ENCODE results near the gene ZBTB7B.
"Not testable (repeated sequence)": the region's sequence is repeated elsewhere in the genome, so short reads cannot be mapped to it uniquely, and the experiment has no call there.

Gene ZBTB7B

GRCh38 chr1:154988058-154988954 is 14.3 kb upstream of the ZBTB7B start:
- DNase-seq (ENCODE audit: low read depth in 2 of 2), result no peak

GRCh38 chr1:154989195-154989860 is 13.3 kb upstream of the ZBTB7B start:
- no peak for DNase-seq (ENCODE audit: low read depth in 2 of 2)

GRCh38 chr1:154990276-154990675 is 12.3 kb upstream of the ZBTB7B start:
- no peak for DNase-seq (ENCODE audit: low read depth in 2 of 2)

- no peak for DNase-seq (ENCODE audit: low read depth in 2 of 2)
Observed at GRCh38 chr1:154992721-154993571, 9.7 kb upstream of the ZBTB7B start.

GRCh38 chr1:154993572-154994268 is 8.9 kb upstream of the ZBTB7B start, which contains the start of gene LENEP:
TSS of gene LENEP (plus strand) at chr1:154993586. CDS start at chr1:154993608, 22 bp downstream.
- no peak for DNase-seq (ENCODE audit: low read depth in 2 of 2)

- no peak for DNase-seq (ENCODE audit: low read depth in 2 of 2)
Observed at GRCh38 chr1:154994269-154994587, 8.4 kb upstream of the ZBTB7B start.

GRCh38 chr1:154994591-154994990 is 8.0 kb upstream of the ZBTB7B start:
- DNase-seq (ENCODE audit: low read depth in 2 of 2), result no peak

- not testable (repeated sequence) for DNase-seq (ENCODE audit: low read depth in 2 of 2)
Observed at GRCh38 chr1:154995301-154995983, 7.2 kb upstream of the ZBTB7B start.

- DNase-seq (ENCODE audit: low read depth in 2 of 2), result no peak
Observed at GRCh38 chr1:154996966-154997701, 5.5 kb upstream of the ZBTB7B start.

GRCh38 chr1:154998201-154998780 is 4.3 kb upstream of the ZBTB7B start:
- no peak for DNase-seq (ENCODE audit: low read depth in 2 of 2)

- DNase-seq (ENCODE audit: low read depth in 2 of 2), result peak in 1 of 2 donors; percentile 56
Observed at GRCh38 chr1:154998818-154999570, 3.6 kb upstream of the ZBTB7B start.

- DNase-seq (ENCODE audit: low read depth in 2 of 2), result no peak
Observed at GRCh38 chr1:154999571-155000410, 2.8 kb upstream of the ZBTB7B start.

- no peak for DNase-seq (ENCODE audit: low read depth in 2 of 2)
Observed at GRCh38 chr1:155000411-155000725, 2.2 kb upstream of the ZBTB7B start.

GRCh38 chr1:155000726-155001424 is 1.7 kb upstream of the ZBTB7B start:
- peak; percentile 56 to 62 for DNase-seq (ENCODE audit: low read depth in 2 of 2)

- DNase-seq (ENCODE audit: low read depth in 2 of 2), result no peak
Observed at GRCh38 chr1:155001425-155001674, 1.3 kb upstream of the ZBTB7B start.

- peak; percentile 93 to 97 for DNase-seq (ENCODE audit: low read depth in 2 of 2)
Observed at GRCh38 chr1:155001675-155002463, 733 bp upstream of the ZBTB7B start.

GRCh38 chr1:155003227-155003765 is 694 bp downstream of the ZBTB7B start:
- DNase-seq (ENCODE audit: low read depth in 2 of 2), result no peak

Data from stimulated activated CD8-positive, alpha-beta memory T cell treated with anti-CD3 and anti-CD28 coated beads, Interleukin-7, amount 100 ng/mL, for 1 hour (primary cell).